T-helper 2 cell treated with Interferon-gamma antibody and Interleukin-4, amounts not matched to agents 100 ng/mL and 5 ng/mL, for 36 hours (primary cell): ENCODE measurements around the gene TRMT10B. TPM values are rescaled to one million over a fixed set of nuclear protein-coding genes. Genes with fewer than 3 reads are reported as not detected.
"Not testable (repeated sequence)": the region's sequence is repeated elsewhere in the genome, so short reads cannot be mapped to it uniquely, and the experiment has no call there.

Source experiments
- intact Hi-C: fragments of 100-400 bp; cut with micrococcal nuclease; formaldehyde crosslinking; loops from one replicate; pipeline ENCODE4 v1.15.1; 2023
- total RNA-seq: library from RNA; stranded (reverse); gene quantifications from 2 replicates; pipeline ENCODE4 v1.2.3, GENCODE V29; 2022

TRMT10B gene
- total RNA-seq, 1 donor from 2014 or later: 14.0 TPM

DNA sequence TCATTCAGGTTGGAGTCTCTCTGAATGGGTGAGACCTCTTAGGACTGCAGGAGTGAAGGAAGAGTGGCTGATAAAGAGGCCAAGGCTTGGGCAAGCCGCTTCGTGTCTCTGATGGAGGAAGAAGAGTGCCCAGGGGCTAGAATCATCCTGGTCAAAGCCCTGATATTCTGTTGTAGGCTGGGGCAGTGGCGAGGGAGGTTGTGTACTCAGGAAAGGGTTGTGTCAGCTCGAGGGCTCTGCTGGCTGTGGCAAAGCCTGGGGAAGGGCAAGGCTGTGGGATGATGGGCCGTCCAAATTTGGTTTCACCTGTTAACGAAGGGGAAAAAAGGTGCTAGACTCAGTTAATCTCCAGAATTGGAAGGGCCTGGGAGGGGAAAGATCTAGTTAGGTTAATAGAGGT lies 2.4 kb upstream of the TRMT10B start:
- intact Hi-C loops: loop anchor here (5.0 kb wide), 2 partner anchors 159 to 284 kb away; partner anchors contain the start of genes TOMM5 and ZBTB5

DNA sequence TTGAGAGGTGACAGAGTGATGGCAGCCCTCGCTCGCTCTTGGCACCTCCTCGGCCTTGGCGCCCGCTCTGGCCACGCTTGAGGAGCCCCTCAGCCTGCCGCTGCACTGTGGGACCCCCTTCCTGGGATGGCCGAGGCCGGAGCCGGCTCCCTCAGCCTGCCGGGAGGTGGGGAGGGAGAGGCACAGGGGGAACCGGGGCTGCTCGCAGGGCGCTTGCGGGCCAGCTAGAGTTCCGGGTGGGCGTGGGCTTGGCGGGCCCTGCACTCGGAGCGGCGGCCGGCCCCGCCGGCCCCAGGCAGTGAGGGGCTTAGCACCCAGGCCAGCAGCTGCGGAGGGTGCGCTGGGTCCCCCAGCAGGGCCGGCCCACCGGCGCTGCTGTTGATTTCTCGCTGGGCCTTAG lies 1.9 kb upstream of the TRMT10B start:
- intact Hi-C loops: loop anchor here (2.0 to 5.0 kb wide), 3 partner anchors 49 to 284 kb away; partner anchors contain the start of genes DCAF10, TOMM5 and ZBTB5

DNA sequence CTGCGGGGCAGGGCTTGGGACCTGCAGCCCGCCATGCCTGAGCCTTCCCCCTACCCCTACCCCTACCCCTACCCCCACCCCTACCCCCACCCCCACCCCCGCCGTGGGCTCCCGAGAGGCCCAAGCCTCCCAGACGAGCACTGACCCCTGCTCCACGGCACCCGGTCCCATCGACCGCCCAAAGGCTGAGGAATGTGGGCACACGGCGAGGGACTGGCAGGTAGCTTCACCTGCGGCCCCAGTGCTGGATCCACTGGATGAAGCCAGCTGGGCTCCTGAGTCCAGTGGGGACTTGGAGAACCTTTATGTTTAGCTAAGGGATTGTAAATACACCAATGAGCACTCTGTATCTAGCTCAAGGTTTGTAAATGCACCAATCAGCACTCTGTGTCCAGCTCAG lies 1.5 kb upstream of the TRMT10B start:
- intact Hi-C loops: loop anchor here (2.0 to 5.0 kb wide), 3 partner anchors 49 to 285 kb away; partner anchors contain the start of genes DCAF10, TOMM5 and ZBTB5

DNA sequence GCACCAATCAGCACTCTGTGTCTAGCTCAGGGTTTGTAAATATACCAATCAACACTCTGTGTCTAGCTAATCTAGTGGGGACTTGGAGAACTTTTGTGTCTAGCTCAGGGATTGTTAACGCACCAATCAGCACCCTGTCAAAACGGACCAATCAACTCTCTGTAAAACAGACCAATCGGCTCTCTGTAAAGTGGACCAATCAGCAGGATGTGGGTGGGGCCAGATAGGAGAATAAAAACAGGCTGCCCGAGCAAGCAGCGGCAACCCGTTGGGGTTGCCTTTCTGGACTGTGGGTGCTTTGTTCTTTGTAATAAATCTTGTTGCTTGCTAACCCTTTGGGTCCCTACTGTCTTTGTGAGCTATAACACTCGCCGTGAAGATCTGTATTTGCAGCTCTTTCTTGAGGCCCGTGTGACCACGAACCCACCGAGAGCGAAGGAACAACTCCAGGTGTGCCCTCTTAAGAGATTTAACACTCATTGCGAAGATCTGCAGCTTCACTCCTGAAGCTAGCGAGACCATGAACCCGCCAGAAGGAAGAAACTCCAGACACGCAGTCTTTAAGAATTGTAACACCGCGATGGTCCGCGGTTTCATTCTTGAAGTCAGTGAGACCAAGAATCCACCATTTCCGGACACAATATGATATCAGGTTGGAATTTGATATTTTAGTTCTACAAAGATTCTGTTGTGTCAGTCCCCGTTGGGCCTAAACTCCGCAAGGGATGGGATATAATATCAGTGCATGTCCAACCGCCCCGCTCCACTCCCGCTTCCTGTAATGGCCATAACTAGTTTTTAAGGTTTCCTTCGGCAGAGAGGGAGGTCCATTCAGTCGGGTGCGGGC lies 740 bp upstream of the TRMT10B start:
- intact Hi-C loops: loop anchor here (1.0 to 5.0 kb wide), 5 partner anchors 32 to 286 kb away; partner anchors contain the start of genes DCAF10, EXOSC3, SLC25A51 and TOMM5

DNA sequence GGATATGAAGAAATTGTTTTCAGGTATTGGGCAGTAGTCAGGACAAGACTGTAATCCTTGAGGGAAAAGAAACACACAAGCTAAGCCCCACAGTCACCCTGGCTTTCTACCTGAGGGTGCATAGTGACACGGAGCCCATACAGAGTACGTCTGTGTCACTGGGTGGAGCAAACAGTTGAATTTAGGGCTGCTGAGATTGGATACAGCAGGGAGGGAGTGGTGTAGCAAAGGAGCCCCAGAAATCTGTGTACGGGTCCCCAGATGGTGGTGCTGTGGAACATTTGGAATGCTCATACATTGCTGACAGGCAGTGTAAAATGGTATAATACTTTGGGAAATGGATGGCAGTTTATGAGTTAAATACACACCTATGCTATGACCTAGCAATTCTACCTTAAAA lies 5.1 kb downstream of the TRMT10B start:
- intact Hi-C loops: no loop called here

DNA sequence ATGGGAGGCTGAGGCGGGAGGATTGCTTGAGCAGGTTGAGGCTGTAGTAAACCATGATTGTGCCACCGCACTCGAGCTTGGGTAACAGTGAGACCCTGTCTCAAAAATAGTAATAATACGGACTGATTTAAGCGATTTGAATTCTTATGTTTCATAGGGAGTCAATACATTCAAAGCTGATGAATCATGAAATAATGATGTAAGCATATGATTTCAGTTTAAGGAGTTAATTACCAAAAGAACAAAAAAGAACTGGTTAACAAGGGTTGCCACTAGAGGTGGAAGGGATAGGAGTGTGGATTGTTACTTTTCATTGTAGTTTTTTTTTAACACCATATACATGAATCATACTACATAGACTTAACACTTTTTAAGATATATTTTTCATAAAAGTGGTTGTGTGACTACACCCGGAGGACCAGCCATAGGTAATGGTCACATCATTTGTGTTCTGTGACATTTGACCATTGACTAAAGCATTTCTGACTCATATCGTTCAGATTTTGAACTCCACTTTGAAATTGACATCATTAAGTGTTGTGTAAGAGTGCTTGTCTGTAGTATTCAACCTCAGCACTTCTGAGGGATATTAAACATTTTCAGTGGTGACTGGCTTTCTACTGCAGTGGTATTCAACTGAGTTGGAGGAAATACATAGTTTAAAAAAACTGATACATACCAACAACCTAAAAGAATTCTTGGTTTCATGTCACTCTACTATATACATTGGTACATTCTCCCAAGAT lies 7.0 kb downstream of the TRMT10B start:
- intact Hi-C loops: no loop called here

DNA sequence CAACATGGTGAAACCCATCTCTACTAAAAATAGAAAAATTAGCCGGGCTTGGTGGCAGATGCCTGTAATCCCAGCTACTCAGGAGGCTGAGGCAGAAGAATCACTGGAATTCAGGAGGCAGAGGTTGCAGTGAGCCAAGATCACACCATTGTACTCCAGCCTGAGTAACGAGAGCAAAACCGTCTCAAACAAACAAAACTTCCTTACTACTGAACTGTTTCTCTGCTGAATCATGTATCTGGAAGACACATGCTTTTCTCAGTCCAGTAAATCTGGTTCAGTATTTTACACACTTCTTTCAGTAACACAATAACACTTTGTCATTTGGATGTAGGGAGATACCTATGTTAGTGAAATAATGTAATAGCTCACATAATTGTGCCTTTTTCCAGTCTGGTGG lies 7.9 kb downstream of the TRMT10B start:
- intact Hi-C loops: no loop called here

DNA sequence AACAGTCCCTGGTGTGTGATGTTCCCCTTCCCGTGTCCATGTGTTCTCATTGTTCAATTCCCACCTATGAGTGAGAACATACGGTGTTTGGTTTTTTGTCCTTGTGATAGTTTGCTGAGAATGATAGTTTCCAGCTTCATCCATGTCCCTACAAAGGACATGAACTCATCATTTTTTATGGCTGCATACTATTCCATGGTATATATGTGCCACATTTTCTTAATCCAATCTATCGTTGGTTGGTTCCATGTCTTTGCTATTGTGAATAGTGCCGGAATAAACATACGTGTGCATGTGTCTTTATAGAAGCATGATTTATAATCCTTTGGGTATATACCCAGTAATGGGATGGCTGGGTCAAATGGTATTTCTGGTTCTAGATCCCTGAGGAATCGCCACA lies 11.7 kb downstream of the TRMT10B start:
- intact Hi-C loops: not testable (repeated sequence)

DNA sequence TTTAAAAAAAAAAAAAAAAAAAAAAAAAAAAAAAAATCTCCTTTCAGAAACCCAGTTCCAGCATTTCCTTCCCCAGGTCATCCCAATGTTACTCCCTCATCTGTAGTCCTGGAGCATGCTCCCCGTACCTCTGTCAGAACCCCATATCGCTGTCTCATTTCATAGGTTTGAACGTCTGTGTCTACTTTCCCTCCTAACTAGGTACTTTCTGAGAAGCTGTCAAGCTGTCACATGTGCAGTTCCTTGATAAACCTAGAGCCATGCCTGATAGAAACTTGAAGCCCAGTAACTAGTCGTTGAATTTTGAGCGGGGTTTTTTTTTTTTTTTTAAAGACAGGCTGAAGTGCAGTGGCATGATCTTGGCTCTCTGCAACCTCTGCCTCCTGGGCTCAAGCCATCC lies 15.7 kb downstream of the TRMT10B start:
- intact Hi-C loops: no loop called here

DNA sequence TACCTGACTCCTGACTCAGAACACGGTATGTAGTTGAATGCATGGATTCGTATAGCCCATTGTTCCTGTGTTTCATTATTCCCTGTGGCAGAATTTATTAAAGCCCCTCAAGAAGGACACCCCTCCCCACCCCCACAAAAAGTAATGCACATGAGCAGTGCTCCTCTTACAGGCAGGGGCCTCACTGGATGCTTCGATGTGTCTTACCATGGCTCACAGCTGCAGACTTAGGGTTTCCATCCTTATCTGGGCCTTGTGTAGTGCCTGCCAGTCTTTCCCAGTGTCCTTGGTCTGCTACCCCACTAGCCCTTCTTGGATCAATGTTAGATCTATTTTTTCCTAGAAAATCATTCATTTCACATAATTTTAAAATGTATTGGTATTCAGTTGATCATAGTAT lies 16.4 kb downstream of the TRMT10B start:
- intact Hi-C loops: no loop called here

DNA sequence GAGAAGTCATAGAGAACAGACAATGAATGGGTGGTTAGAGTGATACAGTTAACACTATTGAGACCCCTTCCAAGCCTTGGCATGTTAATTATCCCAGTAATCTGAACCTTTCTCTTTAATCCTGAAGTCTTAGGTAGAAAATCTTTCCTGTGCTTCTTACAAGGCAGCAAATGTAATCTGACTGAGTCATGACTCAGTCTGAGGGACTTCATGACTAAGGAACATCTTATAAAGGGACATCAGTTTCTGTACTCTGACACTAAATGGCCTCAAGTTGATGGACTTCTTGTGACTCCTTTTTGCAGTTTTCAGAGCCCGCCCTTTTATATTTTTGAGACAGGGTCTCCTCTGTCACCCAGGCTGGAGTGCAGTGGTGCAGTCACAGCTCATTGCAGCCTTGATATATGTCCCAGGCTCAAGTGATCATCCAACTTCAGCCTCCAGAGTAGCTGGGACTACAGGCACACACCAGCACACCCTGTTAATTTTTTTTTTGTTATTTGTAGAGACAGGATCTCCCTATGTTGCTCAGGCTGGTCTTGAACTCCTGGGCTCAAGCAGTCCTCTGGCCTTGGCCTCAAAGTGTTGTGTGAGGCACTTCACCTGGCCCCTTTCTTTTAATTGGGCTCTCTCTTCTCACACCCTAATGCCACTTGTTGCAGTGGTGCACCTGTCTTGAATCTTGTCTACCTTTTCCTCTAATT lies 21.8 kb downstream of the TRMT10B start:
- intact Hi-C loops: no loop called here

DNA sequence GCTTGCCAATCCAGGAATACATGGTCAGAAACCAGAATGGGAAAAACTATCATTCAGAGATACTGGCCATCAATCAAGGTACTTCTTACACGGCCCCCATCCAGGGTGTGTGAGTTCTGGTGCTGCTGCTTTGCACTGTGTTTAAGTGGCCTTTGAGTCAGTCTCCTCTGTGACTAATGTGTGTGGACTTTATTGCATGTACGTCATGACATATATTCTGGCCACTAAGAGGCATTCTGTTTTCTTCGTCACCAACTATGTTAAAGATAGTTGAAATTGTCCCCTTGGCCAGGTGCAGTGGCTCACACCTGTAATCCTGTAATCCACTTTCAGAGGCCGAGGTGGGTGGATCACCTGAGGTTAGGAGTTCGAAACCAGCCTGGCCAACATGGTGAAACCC lies 22.7 kb downstream of the TRMT10B start:
- intact Hi-C loops: no loop called here

DNA sequence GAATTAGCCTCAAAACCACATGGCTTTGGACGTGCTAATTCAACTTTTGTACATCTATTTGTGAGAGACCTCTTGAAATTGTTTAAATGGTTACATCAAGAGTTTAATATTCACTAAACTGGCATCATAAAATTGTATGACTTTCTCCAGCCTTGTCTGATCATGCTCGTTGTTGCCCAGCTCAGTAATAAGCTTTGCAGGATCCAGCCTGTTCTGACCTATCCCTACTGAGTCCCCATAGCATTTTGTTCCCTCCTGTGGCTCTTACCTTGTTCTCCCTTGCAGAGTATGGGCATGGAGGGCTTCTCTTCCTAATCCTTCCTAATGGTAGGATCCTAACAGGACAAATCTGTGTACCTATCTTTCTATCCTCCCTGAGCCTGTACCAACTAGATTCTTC lies 24.9 kb downstream of the TRMT10B start:
- intact Hi-C loops: no loop called here

DNA sequence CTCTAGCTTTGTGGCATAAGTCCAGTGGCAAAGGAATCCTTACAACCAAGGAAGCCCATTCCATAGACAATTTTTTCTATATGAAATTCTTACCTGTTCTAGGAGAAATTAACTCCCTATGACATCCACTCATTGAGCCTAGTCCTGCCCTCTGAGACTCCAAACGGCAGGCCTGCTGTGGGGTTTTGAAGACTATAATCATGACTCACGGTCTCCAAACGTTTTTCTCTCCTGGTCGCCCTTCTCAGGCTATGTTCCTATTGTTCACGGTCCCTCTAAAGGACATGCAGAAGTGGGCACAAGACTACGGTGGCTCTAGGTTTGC lies 30.6 kb downstream of the TRMT10B start:
- intact Hi-C loops: no loop called here

DNA sequence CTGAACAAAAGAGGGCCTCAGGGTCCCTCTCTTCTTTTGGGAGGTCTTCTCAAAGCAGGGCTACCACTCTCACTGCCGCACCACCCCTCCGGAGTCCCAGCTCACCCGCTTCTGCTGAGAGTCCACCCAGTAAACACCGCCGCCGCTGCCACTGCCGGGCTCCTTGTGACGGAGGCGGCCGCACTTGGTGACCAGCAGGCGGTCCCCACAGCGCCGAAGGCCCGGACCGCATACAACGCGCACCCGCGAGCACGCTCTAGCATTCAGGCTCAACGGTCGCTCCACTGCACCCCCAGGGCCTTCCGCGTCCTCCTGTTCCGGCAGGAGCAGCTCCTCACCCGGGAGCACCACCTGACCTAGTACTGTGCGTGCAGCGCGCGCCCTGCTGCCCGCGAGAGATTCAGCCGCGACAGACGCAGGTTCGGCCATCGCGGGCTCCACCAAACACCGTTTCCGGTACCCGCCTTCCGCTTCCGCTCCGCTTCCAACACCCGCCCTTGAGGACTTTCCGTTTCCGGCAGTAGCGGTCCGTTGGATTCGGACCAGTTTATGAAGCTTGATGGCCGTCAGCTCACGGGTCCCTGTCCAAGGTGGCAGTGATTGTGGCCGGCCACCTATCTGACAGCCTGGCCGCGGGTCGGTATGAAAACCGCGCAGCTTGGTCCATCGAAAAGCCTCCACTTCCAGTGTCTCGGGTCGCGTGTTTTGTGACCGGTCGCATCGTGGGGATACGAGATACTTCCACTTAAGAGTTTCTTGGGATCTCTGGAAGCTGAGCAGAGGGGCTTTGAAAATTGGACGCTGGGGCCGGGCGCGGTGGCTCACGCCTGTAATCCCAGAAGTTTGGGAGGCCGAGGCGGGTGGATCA lies 31.2 kb downstream of the TRMT10B start, which contains the start of gene EXOSC3:
Gene EXOSC3 (minus strand): TSS at position 449 of the 868 bp plus-strand sequence. CDS start 20 bp downstream, at position 429.
- intact Hi-C loops: loop anchor here (1.0 to 5.0 kb wide), 4 partner anchors 15 to 193 kb away; partner anchors contain the start of genes DCAF10, SLC25A51, TOMM5 and TRMT10B

DNA sequence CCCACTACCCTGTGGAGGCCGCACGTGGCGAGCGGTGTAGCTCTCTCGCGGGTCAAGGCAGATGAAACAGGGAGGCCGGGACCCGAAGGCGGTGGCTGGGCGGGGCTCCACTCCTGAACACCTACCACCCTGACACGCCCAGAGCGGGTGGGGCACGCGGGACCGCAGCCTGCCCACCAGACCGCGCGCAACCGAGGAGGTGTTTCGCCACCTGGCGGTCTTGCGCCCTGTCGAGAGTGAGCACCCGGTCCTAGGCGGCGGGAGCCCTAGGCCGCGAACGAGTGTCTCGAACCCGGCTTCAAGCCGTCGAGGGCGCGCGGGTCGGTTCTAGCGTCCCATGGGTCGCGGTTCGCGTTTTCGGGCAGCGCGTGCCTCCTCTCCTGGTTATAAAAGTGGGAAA lies 33.5 kb downstream of the TRMT10B start:
- intact Hi-C loops: loop anchor here (5.0 kb wide), 1 partner anchor 195 kb away; the partner anchor contains the start of gene TOMM5

DNA sequence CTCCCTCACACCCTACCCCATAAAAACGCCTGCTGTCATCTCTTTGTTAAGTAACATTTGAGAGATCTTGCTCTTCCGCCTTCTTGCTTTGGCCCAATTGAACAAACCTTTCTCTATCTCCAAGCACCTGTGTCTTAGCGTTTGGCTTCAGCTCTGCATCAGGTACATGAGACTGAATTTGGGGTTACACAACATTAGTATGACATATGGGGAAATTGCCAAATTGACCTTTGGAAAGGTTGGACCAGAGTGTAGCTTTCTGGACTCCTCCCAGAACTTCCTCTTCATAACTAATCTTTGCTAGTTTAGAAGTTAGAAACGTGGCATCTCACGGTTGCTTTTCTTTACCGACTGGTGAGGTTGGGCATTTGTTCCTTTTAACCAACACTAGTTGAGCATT lies 34.7 kb downstream of the TRMT10B start:
- intact Hi-C loops: loop anchor here (5.0 kb wide), 1 partner anchor 196 kb away; the partner anchor contains the start of gene TOMM5

DNA sequence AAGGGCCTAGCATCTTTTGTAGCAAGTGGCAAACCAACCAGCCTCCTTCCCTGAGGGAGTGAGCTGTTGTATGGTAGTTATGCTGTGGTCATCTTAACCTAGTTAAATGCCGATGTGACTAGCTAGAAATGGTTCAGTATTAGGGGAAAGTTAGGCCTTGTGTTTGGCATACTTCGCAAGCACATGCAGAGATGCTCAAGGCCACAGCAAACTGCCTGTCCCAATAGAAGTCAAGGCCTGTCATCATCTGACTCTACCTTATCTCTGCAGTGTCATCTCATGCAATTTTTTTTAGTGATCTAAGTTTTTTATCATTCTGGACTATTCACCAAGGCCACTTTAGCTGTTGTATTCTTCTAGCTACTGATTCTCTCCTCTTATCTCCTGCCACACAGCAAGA lies 36.5 kb downstream of the TRMT10B start:
- intact Hi-C loops: no loop called here

DNA sequence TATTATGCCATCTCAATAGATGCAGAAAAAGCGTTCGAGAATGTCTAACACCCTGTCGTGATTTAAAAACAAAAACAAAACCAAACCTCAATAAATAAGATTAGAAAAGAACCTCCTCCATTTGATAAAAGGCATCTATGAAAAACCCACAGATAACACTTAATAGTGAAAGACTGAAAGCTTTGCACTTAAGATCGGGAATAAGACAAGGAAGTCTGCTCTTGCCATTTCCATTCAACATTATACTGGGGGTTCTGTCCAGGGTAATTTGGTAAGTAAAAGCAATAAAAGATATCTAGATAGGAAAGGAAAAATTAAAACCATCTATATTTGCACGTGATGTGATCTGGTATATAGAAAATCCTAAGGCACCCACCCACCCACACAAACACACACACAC lies 38.5 kb downstream of the TRMT10B start:
- intact Hi-C loops: no loop called here

DNA sequence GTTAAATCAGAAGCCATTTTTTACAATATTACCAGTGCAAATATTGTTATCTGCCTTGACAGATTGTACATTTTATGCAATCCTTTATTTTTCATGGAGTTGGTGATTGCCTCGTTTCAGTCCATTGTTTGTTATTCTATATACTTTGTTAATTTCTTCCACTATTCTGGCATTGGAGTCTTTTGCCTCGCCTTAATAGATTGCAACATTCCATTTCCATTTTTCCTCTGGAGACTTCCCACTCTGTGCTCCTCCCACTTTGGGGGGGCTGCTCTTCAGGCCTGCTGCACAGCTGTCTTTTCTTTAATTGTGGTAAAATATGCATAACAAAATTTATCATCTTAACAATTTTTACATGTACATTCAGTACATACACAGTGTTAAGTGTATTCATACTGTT lies 42.6 kb downstream of the TRMT10B start:
- intact Hi-C loops: no loop called here
